Endometrium (tissue), 2 donors: ENCODE measurements around the gene THSD4.

Source experiments
- FAIRE-seq: peaks from 2 replicates; lab custom pipeline; 2012; peaks lifted over from hg19 to GRCh38; lab: Jason Lieb, UNC
- donor health status: control.
- donor health status: control.

Gene THSD4

DNA sequence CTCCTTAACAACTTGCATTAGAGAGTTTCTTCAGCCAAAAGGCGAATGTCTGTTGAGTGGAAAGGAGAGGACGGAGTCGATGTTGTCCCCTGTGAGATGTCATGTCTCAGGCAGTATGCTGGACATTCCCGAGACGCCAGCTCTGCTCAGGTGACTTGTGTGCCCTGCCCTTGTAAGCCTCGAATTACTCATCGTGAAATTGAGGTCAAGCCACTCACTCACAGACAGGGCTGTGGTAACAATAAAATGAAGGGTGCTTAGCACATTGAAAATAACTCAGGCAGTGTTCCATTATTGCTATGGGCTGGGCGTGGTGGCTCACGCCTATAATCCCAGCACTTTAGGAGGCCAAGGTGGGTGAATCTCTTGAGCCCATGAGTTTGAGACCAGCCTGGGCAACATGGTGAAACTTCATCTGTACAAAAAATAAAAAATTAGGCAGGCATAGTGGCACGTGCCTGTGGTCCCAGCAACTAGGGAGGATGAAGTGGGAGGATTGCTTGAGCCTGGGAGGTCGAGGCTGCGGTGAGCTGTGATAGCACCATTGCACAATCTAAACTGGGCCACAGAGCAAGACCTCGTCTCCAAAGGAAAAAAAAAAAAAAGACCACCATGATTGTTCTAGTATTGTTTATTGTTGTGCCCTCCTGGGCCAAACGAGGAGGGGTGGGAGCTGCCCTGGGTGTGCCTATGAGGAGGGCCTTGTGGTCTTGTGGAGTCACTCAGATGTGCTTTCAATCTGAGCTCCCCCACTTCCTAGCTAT lies 214.4 kb downstream of the THSD4 start:
- FAIRE-seq, result no peak

DNA sequence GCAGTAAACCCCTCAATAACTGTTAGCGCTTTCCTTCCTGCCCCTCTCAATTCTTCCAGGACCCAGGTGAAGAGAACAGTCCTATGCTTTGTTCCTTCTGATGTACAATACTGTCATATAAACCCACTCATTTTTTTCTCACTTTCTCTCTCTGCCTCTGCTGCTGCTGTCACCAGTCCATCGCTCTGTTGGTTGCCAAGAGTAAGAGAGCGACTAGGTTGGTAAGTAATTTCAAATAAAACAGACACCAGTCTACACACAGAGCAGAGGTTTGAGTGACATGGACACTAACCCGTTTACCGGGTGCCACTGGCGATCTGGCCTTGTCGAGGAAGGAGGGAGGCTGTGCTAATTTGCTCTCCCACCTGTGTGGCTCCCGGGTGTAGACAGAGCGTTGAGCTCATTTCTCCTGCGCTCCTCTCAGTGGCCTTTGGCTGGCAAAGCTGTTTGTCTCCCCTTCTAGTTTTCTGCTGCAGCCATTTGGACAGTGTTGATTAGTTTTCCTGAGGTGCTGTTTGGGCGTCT lies 215.4 kb downstream of the THSD4 start:
- no peak for FAIRE-seq

DNA sequence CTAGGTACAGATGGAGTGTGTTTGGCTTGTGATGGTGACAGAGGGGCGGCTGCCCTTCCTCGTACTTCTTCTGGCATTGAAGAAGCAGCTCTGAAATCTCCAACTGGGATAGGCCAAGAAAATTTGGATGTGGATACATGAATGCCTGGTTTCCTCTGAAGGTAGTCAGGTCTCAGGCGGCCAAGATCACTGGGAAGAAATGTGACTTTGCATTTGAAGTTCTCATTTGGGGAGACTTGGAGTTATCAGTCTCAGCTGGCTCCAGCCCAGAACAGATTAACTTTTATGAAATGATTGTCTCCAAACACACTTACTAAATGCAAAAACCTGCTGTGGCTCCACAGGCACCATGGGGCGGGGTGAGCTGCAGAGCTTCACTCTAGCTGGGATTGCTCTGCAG lies 215.9 kb downstream of the THSD4 start:
- FAIRE-seq, result no peak

DNA sequence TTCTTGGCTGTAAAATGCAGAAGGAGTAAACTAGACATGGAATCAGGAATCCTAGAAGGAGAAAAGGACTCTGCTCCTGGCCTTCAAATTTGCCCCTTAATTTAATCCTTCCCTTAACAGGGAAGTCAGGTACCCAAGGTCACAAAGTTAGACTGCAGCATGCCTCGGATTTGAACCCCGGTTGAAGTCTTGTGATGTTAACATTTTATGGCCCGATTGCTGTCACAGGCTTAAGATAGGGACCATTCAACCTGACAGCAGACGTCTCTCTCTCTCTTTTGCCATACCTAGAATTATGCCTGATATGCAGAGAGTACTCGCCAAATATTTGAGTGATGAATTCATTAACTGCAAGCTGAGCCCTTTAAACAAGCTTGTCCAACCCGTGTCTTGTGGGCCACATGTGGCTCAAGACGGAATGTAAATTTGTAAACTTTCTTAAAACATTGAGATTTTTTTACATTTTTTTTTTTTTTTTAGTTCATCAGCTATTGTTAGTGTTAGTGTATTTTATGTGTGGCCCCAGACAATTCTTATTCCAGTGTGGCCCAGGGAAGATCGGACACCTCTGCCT lies 217.2 kb downstream of the THSD4 start:
- FAIRE-seq, result no peak

DNA sequence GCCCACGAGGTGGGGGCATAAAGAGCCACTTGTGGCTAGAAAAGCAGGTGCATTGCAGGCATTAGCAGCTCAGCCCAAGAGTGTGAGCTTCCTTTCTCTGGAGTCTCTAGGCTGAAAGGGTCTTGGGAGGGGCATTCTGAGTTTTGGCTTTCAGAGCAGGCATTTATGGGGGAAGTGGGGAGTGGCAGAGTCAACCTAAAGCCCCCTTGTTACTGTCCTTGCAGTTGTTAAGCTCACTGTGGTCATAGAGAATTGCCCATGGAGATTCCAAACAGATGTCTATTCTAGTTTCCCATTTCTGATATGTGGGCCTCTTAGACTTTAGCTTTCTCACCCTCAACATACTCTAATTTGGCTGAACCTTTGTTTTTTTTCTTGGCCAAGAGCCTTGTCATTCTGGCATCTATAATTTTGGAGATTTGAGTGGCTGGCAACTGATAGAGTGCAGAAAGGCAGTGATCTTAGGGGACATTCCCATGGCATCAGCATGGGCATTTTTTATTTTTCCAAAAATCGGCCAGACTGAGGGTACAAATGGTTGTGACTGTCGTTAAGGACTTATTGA lies 217.9 kb downstream of the THSD4 start:
- FAIRE-seq, result no peak

DNA sequence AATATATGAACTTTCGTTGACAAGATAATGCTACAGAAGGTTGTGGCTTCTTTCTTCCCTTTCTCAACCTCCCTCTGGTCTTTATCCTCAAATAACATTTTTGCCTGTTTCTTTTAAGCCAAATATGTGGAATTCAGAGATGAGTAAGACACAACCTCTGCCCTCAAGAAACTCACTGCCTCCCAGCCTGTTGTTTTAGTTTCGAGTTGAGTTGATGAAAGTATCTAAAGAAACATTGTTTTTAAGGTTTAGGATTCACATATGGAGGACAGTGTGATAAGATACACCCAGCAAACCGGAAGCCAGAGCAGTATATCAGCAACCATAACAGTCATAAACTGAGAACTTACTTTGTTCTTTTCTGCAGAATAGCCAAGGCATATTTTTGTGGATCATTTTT lies 218.6 kb downstream of the THSD4 start:
- FAIRE-seq, result peak; percentile 74

DNA sequence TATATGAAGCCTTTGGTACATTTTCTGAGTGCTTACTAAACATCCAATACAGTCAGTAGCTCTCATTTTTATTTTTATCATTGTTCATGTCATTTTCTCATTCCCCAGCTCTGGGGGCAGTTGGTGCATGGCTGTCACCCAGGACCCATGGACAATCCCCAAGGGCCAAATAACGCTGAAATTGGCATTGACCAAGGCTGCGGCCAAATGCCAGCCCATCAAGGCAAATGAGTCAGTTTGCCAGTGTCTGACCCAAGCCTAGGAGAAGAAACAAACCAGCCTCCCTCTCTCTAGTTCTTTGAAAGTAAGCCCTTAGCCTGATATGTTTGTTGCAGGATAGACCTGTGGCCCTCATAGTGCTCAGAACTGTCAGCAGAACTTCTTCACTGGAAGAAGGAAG lies 219.2 kb downstream of the THSD4 start:
- FAIRE-seq, result no peak

DNA sequence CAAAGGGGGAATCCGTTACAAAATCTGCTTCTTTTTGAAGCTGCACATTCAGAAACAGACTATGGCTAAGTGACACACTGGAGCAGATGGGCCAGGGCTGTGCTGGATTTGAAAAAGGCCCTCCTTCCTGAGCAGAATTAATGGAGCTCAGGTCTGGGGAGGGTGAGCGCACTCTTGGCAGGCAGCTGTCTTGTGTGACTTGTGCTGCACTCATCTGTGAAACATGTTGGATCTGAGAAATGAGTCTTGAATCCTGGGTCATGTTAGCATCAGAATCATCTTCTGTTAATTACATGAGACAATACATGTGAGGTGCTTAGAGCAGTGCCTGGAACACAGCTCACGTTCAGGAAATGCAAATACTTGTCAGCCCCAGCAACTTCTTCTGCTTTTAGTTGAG lies 219.6 kb downstream of the THSD4 start:
- no peak for FAIRE-seq

DNA sequence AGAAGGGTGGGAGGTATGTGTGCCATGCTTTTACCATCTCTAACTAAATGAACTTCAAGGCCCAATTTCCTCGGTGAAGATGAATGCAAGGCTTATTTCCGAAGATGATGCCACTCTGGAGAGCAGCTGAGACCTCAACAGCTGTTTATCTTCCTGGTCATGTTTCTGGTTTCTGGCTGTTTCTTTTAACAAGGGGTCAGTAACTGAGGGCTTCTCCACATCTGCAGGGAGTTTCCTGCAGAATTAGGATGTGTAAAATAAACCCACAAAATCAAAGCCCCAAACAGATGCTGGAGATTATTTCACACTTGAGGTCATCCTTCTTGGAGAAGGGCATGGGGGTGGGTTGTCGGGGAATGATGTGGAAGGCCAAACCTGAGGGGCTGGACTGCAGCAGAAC lies 220.3 kb downstream of the THSD4 start:
- peak; percentile 90 for FAIRE-seq

DNA sequence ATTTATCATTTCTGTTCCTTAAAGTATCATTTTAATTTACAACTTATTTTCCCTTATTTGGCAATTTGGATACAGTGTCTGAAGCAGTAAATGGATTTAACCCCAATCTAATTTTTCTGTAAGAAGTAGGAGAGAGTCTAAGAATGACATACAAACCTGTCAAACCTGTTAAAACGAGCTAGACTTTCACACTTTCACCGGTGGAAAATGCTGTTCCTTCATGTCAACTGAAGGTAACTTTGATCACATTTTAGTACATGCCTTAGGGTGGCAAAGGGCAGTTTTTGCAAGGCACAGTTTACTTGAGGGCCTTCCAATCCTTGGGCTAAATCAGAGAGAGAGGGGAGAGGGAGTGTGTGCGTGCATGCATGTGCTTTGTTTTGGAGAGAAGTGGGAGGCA lies 221.4 kb downstream of the THSD4 start:
- no peak for FAIRE-seq

DNA sequence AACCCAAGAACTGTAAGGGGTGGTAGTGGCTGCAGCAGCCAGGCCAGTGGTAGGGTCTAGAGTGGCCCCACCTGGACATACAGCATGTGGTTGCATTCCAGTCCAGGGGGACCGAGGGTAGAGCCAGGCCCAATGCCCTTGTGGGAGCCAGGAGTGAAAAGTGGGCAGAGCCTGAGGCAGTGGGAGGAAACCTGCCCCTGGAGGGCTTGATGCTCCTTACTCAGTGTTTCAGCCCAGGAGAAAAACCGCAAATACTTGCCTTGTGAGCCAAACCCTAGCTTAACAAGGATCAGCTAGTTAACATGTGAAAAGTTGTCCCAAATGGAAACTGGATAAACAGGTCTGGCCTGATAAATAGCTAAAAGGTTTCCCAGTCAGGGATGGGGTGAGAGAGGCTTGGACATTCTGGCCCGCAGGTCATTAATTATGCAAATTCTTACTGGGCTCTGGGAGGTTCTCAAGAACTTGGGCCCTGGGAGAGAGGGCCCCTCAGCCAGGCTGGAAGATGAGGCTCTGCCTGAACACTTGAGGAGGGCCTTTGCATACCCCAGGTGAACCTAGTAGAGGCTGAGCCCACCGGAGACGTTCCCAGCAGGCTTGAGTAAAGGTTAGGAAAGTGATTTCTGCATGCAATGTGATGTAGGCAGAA lies 222.1 kb downstream of the THSD4 start:
- FAIRE-seq, result no peak

DNA sequence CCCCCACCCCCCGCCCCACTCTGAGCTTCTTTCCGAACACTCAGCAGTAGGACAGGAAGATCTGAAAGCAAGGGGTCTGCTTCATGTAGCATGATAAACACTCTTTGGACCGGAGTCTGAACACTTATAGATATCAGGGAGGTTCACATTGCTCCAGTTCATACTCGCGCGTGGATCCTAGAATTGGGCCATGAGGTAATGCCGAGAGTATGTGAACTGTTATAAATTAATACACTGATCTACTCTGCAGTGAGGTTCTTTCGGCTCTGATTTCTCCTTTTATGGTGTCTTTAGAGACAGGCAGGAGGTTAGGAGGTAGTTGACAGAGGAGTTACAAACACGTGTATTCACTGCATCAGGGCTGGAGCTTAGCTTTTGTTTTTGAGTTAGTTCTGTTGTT lies 223.0 kb downstream of the THSD4 start:
- FAIRE-seq, result no peak

DNA sequence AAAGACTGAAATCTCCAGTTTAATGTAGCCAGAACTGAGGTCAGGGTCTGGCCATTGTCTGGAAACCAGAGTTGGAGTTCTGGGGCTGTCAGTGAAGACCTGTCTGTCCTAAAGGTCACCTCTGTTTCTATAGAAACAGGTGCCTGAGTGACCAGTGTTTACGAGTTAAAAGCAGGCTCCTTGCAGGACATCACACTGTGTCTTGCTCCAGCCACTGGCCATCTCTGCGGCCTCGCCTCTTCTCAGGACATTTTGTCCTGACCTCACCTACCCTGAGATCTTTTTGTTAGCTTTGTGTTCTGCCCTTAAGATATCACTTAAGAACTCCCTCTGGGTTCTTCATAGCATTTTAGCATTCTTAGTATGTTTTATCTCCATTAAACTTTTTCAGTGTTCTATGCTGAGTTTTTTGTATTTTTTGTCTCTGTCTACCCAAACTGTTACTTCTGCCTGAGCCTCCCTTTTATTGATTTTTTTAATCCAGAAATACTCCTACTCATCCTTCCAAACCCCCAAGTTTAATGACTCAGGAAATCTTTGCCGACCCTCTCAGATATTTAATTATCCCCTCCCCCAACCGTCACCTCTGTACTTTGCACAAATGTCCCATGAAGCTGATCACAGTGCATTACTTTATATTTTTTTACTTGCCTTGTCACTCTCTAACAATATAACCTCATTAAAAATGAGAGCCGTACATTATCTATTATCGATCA lies 223.7 kb downstream of the THSD4 start:
- no peak for FAIRE-seq

DNA sequence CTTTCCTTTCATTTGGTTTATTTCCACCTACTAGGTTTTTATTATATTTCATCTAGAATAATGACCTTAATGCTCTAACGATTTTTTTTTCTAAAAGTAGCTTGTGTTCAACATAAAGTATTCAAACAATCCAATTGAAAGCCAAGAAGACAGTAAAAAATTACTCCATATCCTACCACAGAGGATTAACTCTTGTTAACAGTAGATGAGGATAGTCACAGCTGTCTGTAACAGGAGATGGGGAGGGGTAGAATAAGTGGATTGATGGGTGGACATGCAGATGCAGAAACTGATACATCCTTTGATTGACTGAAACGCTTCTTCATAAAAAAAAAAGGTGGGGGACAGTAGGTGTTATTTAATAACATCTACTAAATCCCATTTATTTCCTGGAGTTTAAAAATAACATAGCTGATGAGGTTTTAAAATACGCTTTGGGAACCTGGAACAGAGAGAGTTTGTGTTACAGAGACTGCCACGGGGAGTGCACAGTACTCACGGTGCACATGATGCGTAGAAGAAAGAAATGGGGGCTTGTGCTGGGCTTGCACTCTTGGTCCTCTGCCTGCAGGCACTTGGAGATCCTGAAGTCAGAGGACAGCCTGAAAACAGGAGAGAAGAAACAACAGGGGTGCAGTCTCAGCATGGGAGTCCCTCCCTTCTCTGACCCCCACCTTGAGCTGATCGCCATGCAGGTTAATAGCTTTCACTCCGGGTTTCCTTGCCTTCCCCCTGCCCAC lies 226.7 kb downstream of the THSD4 start:
- no peak for FAIRE-seq

DNA sequence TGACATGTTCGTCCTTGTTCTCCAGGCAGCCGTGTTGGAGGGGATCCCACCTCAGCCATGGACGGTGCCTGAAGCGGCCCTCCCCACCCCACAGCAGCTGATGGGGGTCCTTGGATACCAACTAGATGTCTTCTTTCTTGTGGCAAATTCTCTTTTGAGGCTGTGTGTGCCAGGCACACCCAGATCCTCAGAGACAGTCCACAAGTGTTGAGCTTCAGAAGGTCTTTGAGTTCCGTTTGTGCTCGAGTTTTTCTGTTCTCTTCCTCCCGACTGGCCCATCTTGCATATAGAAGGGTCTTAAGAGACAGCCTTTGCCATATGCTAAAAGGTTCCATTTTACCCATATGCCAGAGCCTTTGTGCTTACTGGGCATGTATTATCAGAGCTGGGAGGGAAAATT lies 227.4 kb downstream of the THSD4 start:
- no peak for FAIRE-seq

DNA sequence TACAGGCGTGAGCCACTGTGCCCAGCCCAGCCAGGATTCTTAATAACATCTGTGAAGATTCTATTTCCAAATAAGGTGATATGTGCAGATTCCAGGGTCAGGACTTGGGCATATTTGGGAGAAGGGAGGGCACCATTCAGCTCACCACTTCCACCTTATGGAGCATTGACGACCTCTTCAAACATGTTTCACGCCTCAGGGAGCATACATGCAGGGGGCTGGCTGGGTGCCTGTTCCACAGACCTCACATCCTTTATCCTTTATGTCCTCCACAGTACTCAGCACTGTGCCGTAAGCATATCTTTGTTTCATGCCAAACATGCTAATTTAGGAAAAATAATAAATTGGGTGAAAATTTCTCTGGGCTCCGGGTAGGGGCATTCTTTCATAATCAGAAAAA lies 229.0 kb downstream of the THSD4 start:
- FAIRE-seq, result no peak

DNA sequence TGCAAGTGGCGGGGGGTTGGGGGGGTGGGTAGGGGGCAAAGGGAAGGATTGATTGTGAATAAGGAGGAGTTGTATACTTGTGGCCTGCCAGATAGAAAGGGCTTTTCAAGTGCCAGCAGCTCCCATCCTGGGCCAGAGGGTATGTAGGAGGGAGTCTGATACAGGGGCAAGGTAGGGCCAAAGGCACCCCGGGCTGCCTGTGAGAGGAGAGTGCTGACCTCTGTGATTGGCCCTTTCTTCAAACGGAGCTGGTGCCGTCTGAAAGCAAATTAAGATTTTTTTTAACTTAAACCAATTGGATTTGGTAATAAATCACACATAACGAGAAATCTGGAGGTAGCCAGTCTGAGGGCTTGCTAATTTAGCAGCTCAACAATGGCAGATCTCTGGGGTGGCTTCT lies 229.9 kb downstream of the THSD4 start:
- no peak for FAIRE-seq

DNA sequence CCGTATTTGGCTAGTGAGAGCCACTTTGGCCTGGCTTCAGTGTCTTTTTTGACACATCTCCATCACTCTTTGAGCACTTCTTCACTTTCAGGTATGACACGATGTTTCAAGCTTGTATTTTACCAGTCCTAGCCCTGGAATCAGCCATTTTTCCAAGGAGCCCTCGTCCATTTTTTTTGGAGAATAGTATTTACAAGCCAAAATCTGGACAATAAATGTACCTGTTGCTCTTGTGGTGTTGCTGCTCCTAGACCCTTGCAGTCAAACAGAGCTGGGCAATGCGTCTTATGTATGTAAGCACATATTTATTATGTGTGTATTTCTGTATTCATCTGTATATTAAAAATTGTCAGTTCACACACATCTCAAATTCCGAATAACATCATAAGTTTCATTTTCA lies 231.2 kb downstream of the THSD4 start:
- FAIRE-seq, result no peak

DNA sequence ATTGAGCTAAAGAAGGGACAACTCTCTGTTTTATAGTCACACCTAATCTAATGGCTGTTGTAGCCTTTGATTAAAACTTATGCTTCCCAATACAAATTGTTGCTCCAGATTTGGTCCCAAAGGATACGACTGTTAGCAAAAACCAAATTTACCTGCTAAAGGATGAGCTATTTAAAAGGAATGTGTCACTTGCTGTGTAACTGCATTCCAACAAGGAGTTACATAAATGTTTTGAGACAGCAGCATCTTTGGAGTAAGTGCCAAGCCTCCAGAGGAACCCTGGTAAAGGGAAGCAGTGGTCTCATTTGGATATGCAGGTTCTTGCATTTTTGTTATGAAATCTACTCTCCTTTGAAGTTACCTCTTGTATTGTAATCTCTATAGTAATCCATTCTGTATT lies 233.3 kb downstream of the THSD4 start:
- no peak for FAIRE-seq

DNA sequence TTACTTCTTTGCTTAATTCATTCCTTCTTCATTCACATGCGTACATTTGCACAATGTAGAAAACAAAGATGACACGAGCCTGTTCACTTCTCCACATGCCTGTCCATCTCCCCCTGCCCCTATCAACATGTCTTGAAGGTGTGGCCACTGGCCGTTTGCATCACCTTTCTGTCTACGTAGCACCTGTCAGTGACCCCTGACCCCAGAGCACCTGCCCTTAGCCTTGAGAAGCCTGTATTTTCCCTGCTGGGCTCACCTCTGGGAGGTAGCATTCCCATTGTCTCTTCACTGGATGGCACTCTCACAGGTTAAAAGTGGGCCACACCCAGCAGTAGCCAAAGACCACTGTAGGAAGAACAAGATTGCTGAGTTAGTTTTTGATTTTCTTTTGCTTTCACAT lies 234.1 kb downstream of the THSD4 start:
- FAIRE-seq, result no peak

DNA sequence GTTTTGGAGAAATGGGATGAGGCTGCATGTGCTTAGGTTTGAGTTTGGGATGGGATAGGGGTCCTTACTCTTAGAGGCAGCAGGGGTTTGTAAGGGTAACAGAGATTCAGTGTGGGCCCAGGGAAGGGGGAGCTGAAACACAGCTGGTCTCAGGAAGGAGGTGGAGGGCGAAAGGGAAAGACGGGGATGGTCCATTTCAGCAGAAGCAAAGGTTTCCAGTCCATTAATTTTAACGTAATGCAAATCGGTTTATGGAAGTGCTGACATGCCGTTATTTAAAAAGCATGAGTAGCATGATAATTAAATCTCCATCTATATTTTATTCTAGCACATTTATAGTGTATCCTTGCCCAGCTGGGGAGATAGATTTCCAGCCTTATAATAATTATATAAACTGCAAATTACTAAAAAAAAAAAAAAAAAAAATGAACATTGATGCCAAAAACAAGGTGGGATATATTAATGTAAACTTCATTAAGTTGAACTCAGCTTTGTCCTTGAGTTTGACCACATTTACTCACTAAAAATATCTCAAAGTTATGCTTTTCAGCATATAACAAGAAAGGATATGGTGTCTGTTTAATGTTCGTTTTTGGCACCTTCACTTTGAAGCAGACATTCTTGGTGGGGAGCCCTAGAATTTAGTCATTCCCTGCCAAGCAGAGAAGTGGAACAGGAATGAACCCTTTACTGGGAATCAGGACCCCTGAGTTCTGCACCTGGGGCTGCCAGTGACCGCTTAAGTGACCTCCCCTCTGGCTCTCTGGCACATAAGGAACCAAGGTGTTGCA lies 234.7 kb downstream of the THSD4 start:
- no peak for FAIRE-seq
